ENCODE measurements around the gene PROM2.

Gene PROM2

GRCh38 chr2:95320986-95321767 lies 46.9 kb downstream of the PROM2 start:
- Histone ChIP-seq H3K27me3 (no peaks in the 10 kb centered on the region), H3K36me3 (no peaks in the 10 kb centered on the region), H3K4me3 (ENCODE audit: low read depth, low read length) (no peak overlapping the region), H3K9me3 (no peaks in the 10 kb centered on the region), H3K4me1 (no peaks in the 10 kb centered on the region)
- no peak for TF ChIP-seq CTCF (IDR thresholded peaks at IDR 0.05; ENCODE audit: low read depth, low read length)
- DNase-seq: no peak

- Histone ChIP-seq H3K27me3 (no peaks in the 10 kb centered on the region), H3K4me1 (no peaks in the 10 kb centered on the region), H3K9me3 (no peaks in the 10 kb centered on the region), H3K36me3 (no peaks in the 10 kb centered on the region), H3K4me3 (ENCODE audit: low read depth, low read length) (no peak overlapping the region)
- no peak for DNase-seq
- TF ChIP-seq CTCF (IDR thresholded peaks at IDR 0.05; ENCODE audit: low read depth, low read length): peak; percentile 10; the same call in 1 of the 2 replicates
Observed at GRCh38 chr2:95323347-95324155, 49.3 kb downstream of the PROM2 start.

GRCh38 chr2:95325026-95325425 lies 50.8 kb downstream of the PROM2 start:
- no peak for TF ChIP-seq CTCF (IDR thresholded peaks at IDR 0.05; ENCODE audit: low read depth, low read length)
- Histone ChIP-seq H3K4me1 (no peaks in the 10 kb centered on the region), H3K4me3 (ENCODE audit: low read depth, low read length) (no peak overlapping the region), H3K36me3 (no peaks in the 10 kb centered on the region), H3K9me3 (no peaks in the 10 kb centered on the region), H3K27me3 (no peaks in the 10 kb centered on the region)
- no peak for DNase-seq

- no peak for TF ChIP-seq CTCF (IDR thresholded peaks at IDR 0.05; ENCODE audit: low read depth, low read length)
- H3K4me3 ChIP-seq (ENCODE audit: low read depth, low read length): no peak overlapping the region
- H3K4me1 ChIP-seq: no peaks in the 10 kb centered on the region
- no peaks in the 10 kb centered on the region for H3K36me3 ChIP-seq
- DNase-seq: no peak
- no peaks in the 10 kb centered on the region for H3K27me3 ChIP-seq
- H3K9me3 ChIP-seq: no peaks in the 10 kb centered on the region
Observed at GRCh38 chr2:95325590-95326432, 51.6 kb downstream of the PROM2 start.

GRCh38 chr2:95326433-95327140 lies 52.3 kb downstream of the PROM2 start:
- Histone ChIP-seq H3K27me3 (no peaks in the 10 kb centered on the region), H3K4me1 (no peaks in the 10 kb centered on the region), H3K9me3 (no peaks in the 10 kb centered on the region), H3K4me3 (ENCODE audit: low read depth, low read length) (no peak overlapping the region), H3K36me3 (no peaks in the 10 kb centered on the region)
- no peak for DNase-seq
- no peak for TF ChIP-seq CTCF (IDR thresholded peaks at IDR 0.05; ENCODE audit: low read depth, low read length)
